HG03571 (cell line): ENCODE results near the gene APBB2.

ENCODE experiments used
- ATAC-seq: cut with Tn5 transposase; IDR thresholded peaks from one replicate; pipeline ENCODE4 v1.9.1; 2021; ENCODE audit not compliant: unreplicated experiment

Gene APBB2

GRCh38 chr4:41216294-41217019, 2.1 kb upstream of the APBB2 start:
- peak; percentile 45 for ATAC-seq

GRCh38 chr4:41215969-41216293, 1.6 kb upstream of the APBB2 start:
- no peak for ATAC-seq

- ATAC-seq = no peak
Observed at GRCh38 chr4:41215155-41215554, 813 bp upstream of the APBB2 start.

GRCh38 chr4:41214825-41215146, 444 bp upstream of the APBB2 start:
- no peak for ATAC-seq

- ATAC-seq = peak; percentile 15
Observed at GRCh38 chr4:41213625-41214135, 662 bp downstream of the APBB2 start.

- ATAC-seq = no peak
Observed at GRCh38 chr4:41212616-41213203, 1.6 kb downstream of the APBB2 start.

- no peak for ATAC-seq
Observed at GRCh38 chr4:41211951-41212615, 2.3 kb downstream of the APBB2 start.

- ATAC-seq = no peak
Observed at GRCh38 chr4:41209901-41210300, 4.4 kb downstream of the APBB2 start.

GRCh38 chr4:41209187-41209586, 5.2 kb downstream of the APBB2 start:
- no peak for ATAC-seq

GRCh38 chr4:41207291-41207831, 7.0 kb downstream of the APBB2 start:
- no peak for ATAC-seq

GRCh38 chr4:41205854-41206460, 8.4 kb downstream of the APBB2 start:
- no peak for ATAC-seq

GRCh38 chr4:41205130-41205529, 9.2 kb downstream of the APBB2 start:
- no peak for ATAC-seq

- no peak for ATAC-seq
Observed at GRCh38 chr4:41204400-41204978, 9.9 kb downstream of the APBB2 start.

- no peak for ATAC-seq
Observed at GRCh38 chr4:41203841-41204240, 10.5 kb downstream of the APBB2 start.

- no peak for ATAC-seq
Observed at GRCh38 chr4:41202820-41203568, 11.3 kb downstream of the APBB2 start.

GRCh38 chr4:41202356-41202755, 12.0 kb downstream of the APBB2 start:
- ATAC-seq = no peak

- ATAC-seq = no peak
Observed at GRCh38 chr4:41200486-41201017, 13.8 kb downstream of the APBB2 start.

GRCh38 chr4:41199788-41200187, 14.6 kb downstream of the APBB2 start:
- ATAC-seq = no peak

- no peak for ATAC-seq
Observed at GRCh38 chr4:41197996-41198395, 16.3 kb downstream of the APBB2 start.

GRCh38 chr4:41197495-41197894, 16.8 kb downstream of the APBB2 start:
- ATAC-seq = no peak
